Mucosa of stomach (tissue), 1 donor: ENCODE results near the gene SLC16A1.

Experiments used
- H3K27me3 ChIP-seq: one replicate; pipeline ENCODE4 v1.7.0; 2013; ENCODE audit warnings: mild to moderate bottlenecking, low read length; ENCODE audit not compliant: control insufficient read depth, insufficient read depth
- H3K36me3 ChIP-seq: one replicate; pipeline ENCODE4 v1.7.0; 2013; ENCODE audit warnings: low read length; ENCODE audit not compliant: control insufficient read depth, insufficient read depth
- H3K4me1 ChIP-seq: one replicate; pipeline ENCODE4 v1.7.0; 2013; ENCODE audit warnings: mild to moderate bottlenecking, low read length; ENCODE audit not compliant: control insufficient read depth, insufficient read depth
- H3K4me3 ChIP-seq: one replicate; pipeline ENCODE4 v1.7.0; 2013; ENCODE audit warnings: low read length
- H3K9ac ChIP-seq: one replicate; pipeline ENCODE4 v1.7.0; 2013; ENCODE audit warnings: mild to moderate bottlenecking, low read length, moderate library complexity
- H3K9me3 ChIP-seq: one replicate; pipeline ENCODE4 v1.7.0; 2013; ENCODE audit warnings: mild to moderate bottlenecking, low read length, moderate library complexity; ENCODE audit not compliant: control insufficient read depth
- donor health status: Pancreatic carcinoma.

The SLC16A1 gene

DNA sequence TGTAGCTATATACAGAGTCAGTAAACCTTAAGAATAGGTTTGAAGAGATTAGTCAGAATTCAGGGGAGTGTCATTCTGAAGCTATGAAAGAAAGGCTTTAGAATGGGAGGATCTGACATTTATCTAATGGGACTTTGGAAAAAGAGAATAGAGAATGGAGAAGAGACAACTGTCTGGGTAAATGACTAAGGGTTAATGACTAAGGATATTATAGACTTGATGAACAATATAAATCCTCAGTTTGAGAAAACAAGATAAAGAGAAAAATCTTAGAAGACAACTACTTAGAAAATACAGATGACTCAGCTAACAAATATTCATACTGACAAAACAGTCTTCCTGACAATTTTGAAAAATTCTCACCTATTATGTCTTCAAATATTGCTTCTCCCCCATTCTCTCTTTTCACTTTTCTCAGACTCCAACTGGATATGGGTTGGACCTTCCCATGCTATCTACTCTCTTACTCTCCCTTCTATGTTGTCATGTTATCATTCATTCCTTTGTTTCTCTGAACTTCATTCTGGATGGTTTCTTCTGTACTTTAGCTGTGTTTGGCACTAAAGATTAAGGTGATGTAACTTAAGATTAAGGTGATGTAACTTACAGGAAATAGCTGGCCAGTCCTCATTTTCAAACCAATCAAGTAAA is 20.4 kb downstream of the SLC16A1 start:
- Histone ChIP-seq H3K27me3 (no peaks in the 10 kb centered on the region), H3K4me3 (no peak overlapping the region), H3K4me1 (peaks cover 14% of the 10 kb centered on the region), H3K36me3 (no peaks in the 10 kb centered on the region), H3K9me3 (no peaks in the 10 kb centered on the region), H3K9ac (no peak overlapping the region)

DNA sequence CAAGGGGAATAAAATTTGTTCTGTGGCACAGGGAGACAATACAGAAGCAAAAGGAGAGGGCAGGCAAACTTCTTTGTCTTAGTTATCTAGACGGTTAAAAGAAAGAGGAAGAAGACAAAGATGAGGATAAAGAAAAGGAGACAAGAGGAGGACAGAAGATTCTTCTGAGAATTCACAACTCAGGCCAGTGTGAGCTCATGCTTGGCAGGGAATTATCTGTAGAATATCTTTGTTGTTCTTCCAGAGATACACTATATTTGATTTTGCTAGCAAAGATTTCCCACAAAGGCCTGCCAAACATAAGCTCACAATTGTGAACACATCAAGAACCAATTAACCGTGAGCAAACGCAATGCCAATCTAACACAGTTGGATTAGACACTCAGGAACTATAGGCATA is 21.4 kb downstream of the SLC16A1 start:
- Histone ChIP-seq H3K4me1 (peaks cover 19% of the 10 kb centered on the region), H3K4me3 (no peak overlapping the region), H3K27me3 (no peaks in the 10 kb centered on the region), H3K9ac (no peak overlapping the region), H3K36me3 (no peaks in the 10 kb centered on the region), H3K9me3 (no peaks in the 10 kb centered on the region)

DNA sequence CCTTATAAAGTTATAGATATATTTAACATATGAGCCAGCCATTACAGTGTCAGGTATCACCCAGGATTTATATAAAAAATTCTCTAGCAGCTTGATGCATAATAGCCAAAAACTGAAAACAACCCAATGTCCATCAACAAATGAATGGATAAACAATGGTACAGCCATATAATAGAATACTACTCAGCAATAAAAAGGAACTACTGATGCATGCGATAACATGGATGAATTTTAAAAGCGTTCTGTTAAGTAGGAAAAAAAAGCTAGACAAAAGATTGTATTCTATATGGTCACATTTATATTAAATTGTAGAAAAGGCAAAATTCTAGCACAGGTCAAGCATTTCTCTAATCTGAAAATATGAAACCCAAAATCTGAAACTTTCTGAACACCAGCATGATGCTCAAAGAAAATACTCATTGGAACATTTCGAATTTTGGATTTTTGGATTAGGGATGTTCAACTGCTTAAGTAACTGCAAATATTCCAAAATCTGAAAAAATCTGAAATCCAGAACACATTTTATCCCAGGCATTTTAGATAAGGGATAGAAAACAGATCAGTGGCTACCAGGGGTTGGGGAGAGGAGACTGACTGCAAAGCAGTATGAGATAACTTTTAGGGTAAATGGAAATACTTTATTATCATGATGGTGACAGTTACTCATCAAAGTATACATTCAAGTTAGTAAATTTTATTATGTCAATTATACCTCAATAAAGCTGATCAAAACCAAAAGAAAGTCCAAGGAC is 22.0 kb downstream of the SLC16A1 start:
- H3K4me1 ChIP-seq = peaks cover 20% of the 10 kb centered on the region
- H3K36me3 ChIP-seq = no peaks in the 10 kb centered on the region
- no peaks in the 10 kb centered on the region for H3K27me3 ChIP-seq
- no peaks in the 10 kb centered on the region for H3K9me3 ChIP-seq
- H3K9ac ChIP-seq = no peak overlapping the region
- no peak overlapping the region for H3K4me3 ChIP-seq

DNA sequence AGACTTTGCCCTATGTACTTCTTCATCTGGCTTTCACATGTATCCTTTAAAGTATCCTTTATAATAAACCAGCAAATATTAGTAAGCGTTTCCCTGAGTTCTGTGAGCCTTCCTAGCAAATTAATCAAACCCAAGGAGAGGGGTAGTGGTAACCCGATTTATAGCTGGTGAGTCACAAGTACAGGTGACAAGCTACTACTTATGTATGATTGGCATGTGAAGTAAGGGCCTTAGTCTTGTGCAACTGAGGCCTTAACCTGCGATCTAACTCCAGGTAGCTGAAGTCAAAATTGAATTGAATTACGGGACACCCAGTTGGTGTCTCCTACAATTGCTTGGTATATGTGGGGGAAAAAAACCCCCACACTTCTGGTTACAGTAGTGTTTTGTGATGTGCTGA is 26.0 kb downstream of the SLC16A1 start:
- Histone ChIP-seq H3K4me3 (no peak overlapping the region), H3K27me3 (no peaks in the 10 kb centered on the region), H3K4me1 (peaks cover 10% of the 10 kb centered on the region), H3K9ac (no peak overlapping the region), H3K36me3 (no peaks in the 10 kb centered on the region), H3K9me3 (no peaks in the 10 kb centered on the region)

DNA sequence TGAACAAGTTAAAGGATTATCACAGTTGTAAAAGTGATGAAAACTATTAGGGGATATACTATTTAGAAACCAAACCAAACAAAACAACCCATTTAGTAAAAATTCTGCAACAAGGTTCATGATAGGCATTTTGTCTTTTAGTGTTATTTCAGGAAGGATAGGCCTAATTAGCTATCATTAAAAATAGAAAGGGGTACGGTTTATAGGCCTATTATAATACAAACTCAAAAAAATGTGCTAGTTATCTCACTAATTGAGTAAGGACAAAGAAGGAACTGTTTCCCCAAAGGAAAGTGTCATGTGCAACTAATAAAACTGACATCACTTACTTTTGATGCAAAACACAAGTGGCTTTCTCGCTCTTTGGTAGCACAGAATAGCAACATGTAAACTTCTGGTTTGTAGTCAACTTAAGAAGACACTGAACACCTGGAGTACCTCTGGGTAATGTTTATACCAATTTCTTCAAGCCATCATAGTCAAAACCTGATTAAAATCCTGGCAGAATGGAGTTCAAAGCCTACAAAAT is 28.5 kb downstream of the SLC16A1 start:
- no peak overlapping the region for H3K4me3 ChIP-seq
- H3K27me3 ChIP-seq = no peaks in the 10 kb centered on the region
- no peak overlapping the region for H3K9ac ChIP-seq
- no peaks in the 10 kb centered on the region for H3K36me3 ChIP-seq
- peaks cover 6% of the 10 kb centered on the region for H3K4me1 ChIP-seq
- H3K9me3 ChIP-seq = no peaks in the 10 kb centered on the region

DNA sequence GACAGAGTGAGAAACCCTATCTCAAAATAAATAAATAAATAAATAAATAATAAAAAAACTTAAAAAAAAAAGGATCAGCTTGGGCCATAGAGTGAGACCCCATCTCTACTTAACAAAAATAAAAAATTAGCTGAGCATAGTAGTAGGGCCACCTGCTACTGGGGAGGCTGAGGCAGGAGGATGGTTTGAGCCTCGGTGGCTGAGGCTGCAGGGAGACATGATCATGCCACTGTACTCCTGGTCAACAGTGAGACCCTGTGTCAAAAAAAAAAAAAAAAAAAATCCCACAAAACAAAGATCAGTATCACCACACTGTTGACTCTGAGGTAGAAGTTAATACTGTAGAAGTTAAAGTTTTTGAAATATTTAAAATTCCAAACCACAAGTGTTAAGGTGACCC is 29.1 kb downstream of the SLC16A1 start:
- H3K27me3 ChIP-seq = no peaks in the 10 kb centered on the region
- no peaks in the 10 kb centered on the region for H3K9me3 ChIP-seq
- peaks cover 6% of the 10 kb centered on the region for H3K4me1 ChIP-seq
- H3K36me3 ChIP-seq = no peaks in the 10 kb centered on the region
- H3K9ac ChIP-seq = no peak overlapping the region
- H3K4me3 ChIP-seq = no peak overlapping the region

DNA sequence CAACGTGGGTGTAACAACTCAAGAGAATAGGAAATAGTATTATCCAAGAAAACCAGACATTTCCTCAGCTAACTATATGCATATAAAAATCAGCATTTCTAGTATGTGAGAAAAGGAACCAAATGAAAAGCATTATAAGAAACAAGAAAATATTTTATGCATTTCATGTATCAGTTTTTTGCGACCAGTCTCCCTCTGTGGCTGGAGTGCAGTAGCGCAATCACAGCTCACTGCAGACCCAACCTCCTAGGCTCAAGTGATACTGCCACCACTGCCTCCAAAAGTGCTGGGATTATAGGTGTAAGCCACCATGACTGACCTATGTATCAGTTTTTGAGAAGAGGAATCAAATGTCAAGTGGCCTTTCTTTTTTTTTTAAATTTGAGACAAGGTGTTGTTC is 31.0 kb downstream of the SLC16A1 start:
- H3K4me1 ChIP-seq = peaks cover 5% of the 10 kb centered on the region
- no peaks in the 10 kb centered on the region for H3K36me3 ChIP-seq

DNA sequence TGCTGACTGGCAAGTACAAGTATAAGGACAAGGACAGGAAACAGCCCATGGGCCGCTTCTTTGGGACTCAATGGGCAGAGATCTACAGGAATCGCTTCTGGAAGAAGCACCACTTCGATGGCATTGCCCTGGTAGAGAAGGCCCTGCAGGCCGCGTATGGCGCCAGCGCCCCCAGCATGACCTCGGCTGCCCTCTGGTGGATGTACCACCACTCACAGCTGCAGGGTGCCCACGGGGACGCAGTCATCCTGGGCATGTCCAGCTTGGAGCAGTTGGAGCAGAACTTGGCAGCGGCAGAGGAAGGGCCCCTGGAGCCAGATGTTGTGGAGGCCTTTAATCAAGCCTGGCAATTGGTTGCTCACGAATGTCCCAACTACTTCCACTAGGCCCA is 32.0 kb downstream of the SLC16A1 start:
- Histone ChIP-seq H3K36me3 (no peaks in the 10 kb centered on the region), H3K4me1 (no peaks in the 10 kb centered on the region), H3K4me3 (no peak overlapping the region), H3K9ac (no peak overlapping the region), H3K9me3 (no peaks in the 10 kb centered on the region), H3K27me3 (no peaks in the 10 kb centered on the region)

More for the DNA sequence above, 31.0 kb downstream of the SLC16A1 start:
- no peak overlapping the region for H3K4me3 ChIP-seq
- H3K27me3 ChIP-seq = no peaks in the 10 kb centered on the region
- no peaks in the 10 kb centered on the region for H3K9me3 ChIP-seq
- no peak overlapping the region for H3K9ac ChIP-seq

DNA sequence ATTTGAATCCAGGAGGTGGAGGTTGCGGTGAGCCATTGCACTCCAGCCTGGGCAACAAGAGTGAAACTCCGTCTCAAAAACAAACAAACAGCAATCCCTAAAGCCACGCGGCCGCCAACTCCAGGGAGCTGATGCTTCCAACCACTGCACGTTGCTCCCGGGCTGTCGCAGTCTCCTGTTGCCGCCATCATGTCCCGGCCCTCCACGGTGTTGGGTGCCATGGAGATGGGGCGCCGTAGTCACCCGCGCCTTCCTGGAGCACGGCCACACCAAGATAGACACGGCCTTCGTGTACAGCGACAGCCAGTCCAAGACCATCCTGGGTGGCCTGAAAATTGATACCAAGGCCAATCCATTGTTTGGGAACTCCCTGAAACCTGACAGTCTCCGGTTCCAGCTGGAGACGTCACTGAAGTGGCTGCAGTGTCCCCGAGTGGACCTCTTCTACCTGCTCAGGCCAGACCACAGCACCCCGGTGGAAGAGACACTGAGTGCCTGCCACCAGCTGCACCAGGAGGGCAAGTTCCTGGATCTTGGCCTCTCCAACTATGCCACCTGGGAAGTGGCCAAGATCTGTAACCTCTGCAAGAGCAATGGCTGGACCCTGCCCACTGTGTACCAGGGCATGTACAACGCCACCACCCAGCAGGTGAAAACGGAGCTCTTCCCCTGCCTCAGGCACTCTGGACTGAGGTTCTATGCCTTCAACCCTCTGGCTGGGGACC is 32.6 kb downstream of the SLC16A1 start:
- Histone ChIP-seq H3K36me3 (no peaks in the 10 kb centered on the region), H3K27me3 (no peaks in the 10 kb centered on the region), H3K9me3 (no peaks in the 10 kb centered on the region), H3K9ac (no peak overlapping the region), H3K4me1 (no peaks in the 10 kb centered on the region), H3K4me3 (no peak overlapping the region)

DNA sequence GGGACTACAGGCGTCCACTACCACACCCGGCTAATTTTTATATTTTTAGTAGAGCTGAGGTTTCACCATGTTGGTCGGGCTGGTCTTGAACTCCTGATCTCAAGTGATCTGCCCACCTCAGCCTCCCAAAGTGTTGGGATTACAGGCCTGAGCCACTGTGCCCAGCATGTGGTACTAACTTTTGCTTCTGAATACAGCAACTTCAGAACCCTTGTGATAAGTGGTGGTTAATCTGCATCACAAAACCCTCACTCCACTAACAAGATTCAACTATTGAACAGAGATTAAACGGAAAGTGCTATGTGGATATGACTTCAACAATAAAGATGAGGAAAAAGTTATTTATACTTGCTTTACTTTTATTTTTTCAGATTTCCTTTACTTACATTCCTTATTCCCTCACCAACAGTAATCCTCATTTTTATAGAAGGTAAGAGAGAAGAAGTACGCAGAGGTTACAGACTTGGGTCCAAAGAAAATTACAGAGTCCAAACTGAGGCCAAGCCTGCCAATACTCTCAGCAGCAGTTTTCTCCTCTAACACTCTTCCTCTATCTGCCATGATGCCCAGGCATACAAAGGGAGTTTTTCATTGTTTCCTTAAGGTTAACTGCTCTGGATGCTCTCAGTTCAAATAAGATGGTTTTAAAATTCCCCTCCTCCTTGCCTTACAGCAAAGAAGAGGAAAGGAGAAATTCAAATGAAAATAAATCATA is 44.3 kb downstream of the SLC16A1 start:
- no peaks in the 10 kb centered on the region for H3K27me3 ChIP-seq
- no peak overlapping the region for H3K4me3 ChIP-seq
- H3K9me3 ChIP-seq = no peaks in the 10 kb centered on the region
- no peak overlapping the region for H3K9ac ChIP-seq
- H3K4me1 ChIP-seq = no peaks in the 10 kb centered on the region
- H3K36me3 ChIP-seq = no peaks in the 10 kb centered on the region

DNA sequence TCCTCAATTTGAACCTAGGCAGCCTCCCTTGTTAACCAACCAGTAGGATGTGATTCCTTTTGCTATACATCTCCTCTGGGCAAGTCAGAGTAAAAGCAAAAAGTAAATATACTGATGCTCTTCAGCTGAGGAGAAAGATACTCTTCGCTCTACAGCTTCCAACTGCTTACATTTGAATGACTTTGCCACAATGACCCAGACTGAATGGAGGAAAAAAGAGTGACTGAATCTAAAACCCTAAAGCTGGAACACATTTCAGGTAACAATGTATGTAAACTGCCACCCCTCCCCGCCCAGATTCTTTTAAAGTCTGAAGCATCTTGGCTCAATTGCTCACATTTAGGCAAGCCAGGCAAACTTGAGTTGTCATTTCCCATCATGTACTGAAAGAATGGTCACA is 46.1 kb downstream of the SLC16A1 start:
- Histone ChIP-seq H3K9ac (no peak overlapping the region), H3K4me3 (no peak overlapping the region)

More for the DNA sequence above, 46.1 kb downstream of the SLC16A1 start:
- Histone ChIP-seq H3K27me3 (no peaks in the 10 kb centered on the region), H3K36me3 (no peaks in the 10 kb centered on the region), H3K4me1 (peaks cover 11% of the 10 kb centered on the region), H3K9me3 (no peaks in the 10 kb centered on the region)
